ENCODE measurements around the gene SOX18. TPM values are rescaled to one million over a fixed set of nuclear protein-coding genes. Genes with fewer than 3 reads are reported as not detected.

SOX18 gene
- total and polyA plus RNA-seq, 2 of the 8 experiments (the other 6 are each of a cell fraction or from before 2014, with no cell fraction given): 0.09 TPM; not detected in 1

DNA sequence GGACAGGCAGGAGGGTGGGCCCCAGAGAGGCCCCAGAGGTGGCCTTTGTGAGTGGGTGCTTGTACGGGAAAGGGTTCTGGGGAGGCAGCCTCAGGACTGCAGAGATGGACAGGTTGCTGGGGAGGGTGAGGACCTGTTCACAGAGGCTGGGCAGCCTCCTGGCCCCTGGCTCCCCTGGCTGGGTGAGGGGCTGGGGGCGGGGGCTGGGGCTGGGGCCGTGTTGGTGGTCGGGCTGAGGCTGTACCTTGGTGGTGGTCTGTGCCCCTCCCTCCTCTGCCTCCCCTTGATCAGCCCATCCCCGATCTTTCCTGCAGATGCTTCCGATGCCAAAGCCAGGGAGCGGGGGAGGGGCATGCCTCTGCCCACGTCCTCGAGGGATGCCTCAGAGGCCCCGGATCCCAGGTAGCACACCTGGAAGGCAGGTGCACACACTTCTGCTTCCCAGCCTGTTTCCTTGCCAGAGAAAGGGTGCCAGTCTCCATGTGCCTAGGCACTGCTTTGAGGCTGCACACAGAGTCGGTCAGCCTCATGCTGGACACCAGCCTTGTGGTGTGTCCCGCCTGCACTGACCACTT lies 18.4 kb upstream of the SOX18 start (continued):
- no peak for TF ChIP-seq RFX5 (IDR thresholded peaks at IDR 0.05; ENCODE audit: borderline replicate concordance, low read depth, low read length)
- no peak for TF ChIP-seq MAFK (IDR thresholded peaks at IDR 0.05; ENCODE audit: low read depth, low read length)
- no peak for TF ChIP-seq ATF2 (IDR thresholded peaks at IDR 0.05; ENCODE audit: low read length)
- no peak for TF ChIP-seq POU5F1 (IDR thresholded peaks at IDR 0.05; ENCODE audit: low read depth, low read length)
- TF ChIP-seq KDM1A (IDR thresholded peaks at IDR 0.05; ENCODE audit: borderline replicate concordance, low read length): no peak
- no peak for TF ChIP-seq CHD1 (IDR thresholded peaks at IDR 0.05; ENCODE audit: low read depth, low read length)

Measured in H1 (cell line).